Spleen (tissue), 7 donors: ENCODE measurements around the gene ZNF429.

Experiments
- POLR2A ChIP-seq, 3 donors: fragments of 450-650 bp; IDR thresholded peaks; one replicate each; pipeline ENCODE4 v1.5.1; 2017; ENCODE audit warnings: antibody characterized with exemption in 3 of 3, mild to moderate bottlenecking in 1 of 3
- TF ChIP-seq, protein P1 (sequence below), 11 experiments: fragments of 200-600 bp in 7 of 11; fragments of 450-650 bp in 4 of 11; sonication (generic) in 4 of 11; IDR thresholded peaks in 8 of 11; conservative IDR thresholded peaks in 3 of 11; 1 replicate in 7 of 11; 2 replicates in 4 of 11; pipeline versions ENCODE4 v1.4.0 to v1.8.0; 2016 to 2021; ENCODE audit warnings: antibody characterized with exemption in 11 of 11, inconsistent platforms in 4 of 11, mild to moderate bottlenecking in 1 of 11
- donor health status: DM: no; HTN: no; CAD: no; lungs with moderate emphysema.
- donor health status: DM: no; HTN: no; CAD: no.
- donor health status: DM: no; HTN: no; CAD: no.

- TF ChIP-seq POLR2A (IDR thresholded peaks at IDR 0.05): no peak
- TF ChIP-seq, protein P1, sequence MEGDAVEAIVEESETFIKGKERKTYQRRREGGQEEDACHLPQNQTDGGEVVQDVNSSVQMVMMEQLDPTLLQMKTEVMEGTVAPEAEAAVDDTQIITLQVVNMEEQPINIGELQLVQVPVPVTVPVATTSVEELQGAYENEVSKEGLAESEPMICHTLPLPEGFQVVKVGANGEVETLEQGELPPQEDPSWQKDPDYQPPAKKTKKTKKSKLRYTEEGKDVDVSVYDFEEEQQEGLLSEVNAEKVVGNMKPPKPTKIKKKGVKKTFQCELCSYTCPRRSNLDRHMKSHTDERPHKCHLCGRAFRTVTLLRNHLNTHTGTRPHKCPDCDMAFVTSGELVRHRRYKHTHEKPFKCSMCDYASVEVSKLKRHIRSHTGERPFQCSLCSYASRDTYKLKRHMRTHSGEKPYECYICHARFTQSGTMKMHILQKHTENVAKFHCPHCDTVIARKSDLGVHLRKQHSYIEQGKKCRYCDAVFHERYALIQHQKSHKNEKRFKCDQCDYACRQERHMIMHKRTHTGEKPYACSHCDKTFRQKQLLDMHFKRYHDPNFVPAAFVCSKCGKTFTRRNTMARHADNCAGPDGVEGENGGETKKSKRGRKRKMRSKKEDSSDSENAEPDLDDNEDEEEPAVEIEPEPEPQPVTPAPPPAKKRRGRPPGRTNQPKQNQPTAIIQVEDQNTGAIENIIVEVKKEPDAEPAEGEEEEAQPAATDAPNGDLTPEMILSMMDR (IDR thresholded peaks at IDR 0.05 in 8 of 11, conservative IDR thresholded peaks at IDR 0.05 in 3 of 11): no peak
Measured at GRCh38 chr19:21571316-21571715, 65.9 kb downstream of the ZNF429 start.
